Measurements from ENCODE around the gene URAD.

GRCh38 chr13:27979765-27980279 is 8.7 kb downstream of the URAD start:
- TF ChIP-seq EZH2 (IDR thresholded peaks at IDR 0.05; ENCODE audit: borderline replicate concordance, low read depth, low read length, severe bottlenecking) (no peak), CTCF (IDR thresholded peaks at IDR 0.05; ENCODE audit: borderline replicate concordance, extremely low read depth, low read length, poor library complexity, severe bottlenecking) (no peak)

Data from DND-41 (cell line).